GM23338 (cell line): ENCODE measurements around the gene SNCA.

Experiments
- CREB1 ChIP-seq: fragments of 250-450 bp; sonication (Bioruptor Pico); IDR thresholded peaks from 2 replicates; pipeline ENCODE4 v1.5.0; 2020; ENCODE audit warnings: low read depth, mild to moderate bottlenecking, moderate library complexity
- CTCF ChIP-seq, 2 experiments: fragments of 200-600 bp in 1 of 2; sonication (generic) in 1 of 2; conservative IDR thresholded peaks; 2 replicates each; pipeline versions ENCODE4 v1.5.1 to v1.6.1; 2016 to 2017; ENCODE audit warnings: antibody characterized with exemption in 2 of 2, low read depth in 2 of 2, mild to moderate bottlenecking in 2 of 2, moderate library complexity in 1 of 2
- EZH2 ChIP-seq: fragments of 200-600 bp; sonication (generic); IDR thresholded peaks from one replicate; pipeline ENCODE4 v1.8.0; 2017; ENCODE audit warnings: antibody characterized with exemption, mild to moderate bottlenecking, low read depth; ENCODE audit not compliant: unreplicated experiment
- JUNB ChIP-seq: IDR thresholded peaks from one replicate; pipeline ENCODE4 v1.6.1; 2016; ENCODE audit warnings: antibody characterized with exemption; ENCODE audit not compliant: unreplicated experiment
- NANOG ChIP-seq: IDR thresholded peaks from 2 replicates; pipeline ENCODE4 v1.6.1; 2016; ENCODE audit warnings: antibody characterized with exemption, borderline replicate concordance
- POLR2AphosphoS5 ChIP-seq: IDR thresholded peaks from 2 replicates; pipeline ENCODE4 v1.6.1; 2016; ENCODE audit warnings: antibody characterized with exemption, low read depth
- ZNF462 ChIP-seq: fragments of 250-450 bp; sonication (Bioruptor Pico); IDR thresholded peaks from 2 replicates; pipeline ENCODE4 v1.5.0; 2020; ENCODE audit warnings: mild to moderate bottlenecking, moderate library complexity

GRCh38 chr4:89762311-89762710 is 74.7 kb downstream of the SNCA start:
- TF ChIP-seq CTCF (conservative IDR thresholded peaks at IDR 0.05; ENCODE audit: low read depth in 2 of 2) = no peak
- no peak for TF ChIP-seq EZH2
- no peak for TF ChIP-seq CREB1 (CRISPR knock-in tag)
- no peak for TF ChIP-seq NANOG
- TF ChIP-seq JUNB = no peak
- no peak for TF ChIP-seq ZNF462
- TF ChIP-seq POLR2AphosphoS5 = no peak
